ENCODE measurements around the gene CTU2. TPM values are rescaled to one million over a fixed set of nuclear protein-coding genes. Genes with fewer than 3 reads are reported as not detected.

Gene CTU2
- total and polyA plus RNA-seq, 9 of the 15 experiments (the other 6 are each of a cell fraction or from before 2014, with no cell fraction given), result 1.3 to 105 (median 23.2) TPM

- TF ChIP-seq CEBPZ (IDR thresholded peaks at IDR 0.05; ENCODE audit: borderline replicate concordance, low read depth, low read length) (no peak), UBTF (IDR thresholded peaks at IDR 0.05; ENCODE audit: borderline replicate concordance in 1 of 2, low read depth in 2 of 2, low read length in 2 of 2) (no peak), GATA2 (CRISPR knock-in tag; IDR thresholded peaks at IDR 0.05) (no peak), NR3C1 (CRISPR knock-in tag; IDR thresholded peaks at IDR 0.05) (no peak), ZBTB1 (CRISPR knock-in tag; IDR thresholded peaks at IDR 0.05; ENCODE audit: borderline replicate concordance, low read depth) (no peak), SREBF2 (CRISPR knock-in tag; IDR thresholded peaks at IDR 0.05) (no peak), RBFOX2 (IDR thresholded peaks at IDR 0.05; ENCODE audit: low read depth, low read length) (peak; percentile 52; the same call in 1 of the 2 replicates), EGR1 (conservative IDR thresholded peaks at IDR 0.05) (peak; percentile 90), ZFP1 (CRISPR knock-in tag; IDR thresholded peaks at IDR 0.05) (no peak), PRPF4 (IDR thresholded peaks at IDR 0.05; ENCODE audit: insufficient read depth, low read depth, low read length, poor library complexity, severe bottlenecking) (no peak), GMEB1 (CRISPR knock-in tag; IDR thresholded peaks at IDR 0.05) (no peak), SUPT5H (IDR thresholded peaks at IDR 0.05) (peak; percentile 35; the same call in 1 of the 2 replicates)
Measured at GRCh38 chr16:88713568-88714419, 7.5 kb downstream of the CTU2 start (continued).
